ENCODE data around the gene AKR1A1.

AKR1A1 gene

GRCh38 chr1:45608175-45609156, 57.8 kb downstream of the AKR1A1 start:
- no peak for TF ChIP-seq CTCF (IDR thresholded peaks at IDR 0.05; ENCODE audit: borderline replicate concordance, insufficient read depth, low read depth, low read length)

GRCh38 chr1:45610589-45611226, 60.1 kb downstream of the AKR1A1 start:
- TF ChIP-seq CTCF (IDR thresholded peaks at IDR 0.05; ENCODE audit: borderline replicate concordance, insufficient read depth, low read depth, low read length) = no peak
- no peak overlapping the region for H3K4me3 ChIP-seq (ENCODE audit: low read depth, low read length)

More at GRCh38 chr1:45608175-45609156, 57.8 kb downstream of the AKR1A1 start:
- H3K4me3 ChIP-seq (ENCODE audit: low read depth, low read length) = no peak overlapping the region

GRCh38 chr1:45612941-45613579, 62.4 kb downstream of the AKR1A1 start:
- H3K4me3 ChIP-seq (ENCODE audit: low read depth, low read length) = no peak overlapping the region
- TF ChIP-seq CTCF (IDR thresholded peaks at IDR 0.05; ENCODE audit: borderline replicate concordance, insufficient read depth, low read depth, low read length) = no peak

- no peak for TF ChIP-seq CTCF (IDR thresholded peaks at IDR 0.05; ENCODE audit: borderline replicate concordance, insufficient read depth, low read depth, low read length)
- H3K4me3 ChIP-seq (ENCODE audit: low read depth, low read length) = no peak overlapping the region
These were observed 65.3 kb downstream of the AKR1A1 start for GRCh38 chr1:45615885-45616284.

- TF ChIP-seq CTCF (IDR thresholded peaks at IDR 0.05; ENCODE audit: borderline replicate concordance, insufficient read depth, low read depth, low read length) = no peak
- no peak overlapping the region for H3K4me3 ChIP-seq (ENCODE audit: low read depth, low read length)
These were observed 67.0 kb downstream of the AKR1A1 start for GRCh38 chr1:45617618-45618017.

- TF ChIP-seq CTCF (IDR thresholded peaks at IDR 0.05; ENCODE audit: borderline replicate concordance, insufficient read depth, low read depth, low read length) = no peak
- no peak overlapping the region for H3K4me3 ChIP-seq (ENCODE audit: low read depth, low read length)
These were observed 68.7 kb downstream of the AKR1A1 start for GRCh38 chr1:45619149-45619921.
